ENCODE data around the gene ADGRB3.

Gene ADGRB3

GRCh38 chr6:69180361-69181067, 545.4 kb downstream of the ADGRB3 start:
- TF ChIP-seq CTCF (IDR thresholded peaks at IDR 0.05; ENCODE audit: extremely low read depth, insufficient read depth, missing control alignments): no peak
- no peak for DNase-seq (ENCODE audit: low spot score)
- in situ Hi-C loops (cut with MboI; ENCODE audit: low pct_unique_long_range_greater_than_20kb, low sequenced_read_pairs, unreplicated experiment): no loop called here

DNA sequence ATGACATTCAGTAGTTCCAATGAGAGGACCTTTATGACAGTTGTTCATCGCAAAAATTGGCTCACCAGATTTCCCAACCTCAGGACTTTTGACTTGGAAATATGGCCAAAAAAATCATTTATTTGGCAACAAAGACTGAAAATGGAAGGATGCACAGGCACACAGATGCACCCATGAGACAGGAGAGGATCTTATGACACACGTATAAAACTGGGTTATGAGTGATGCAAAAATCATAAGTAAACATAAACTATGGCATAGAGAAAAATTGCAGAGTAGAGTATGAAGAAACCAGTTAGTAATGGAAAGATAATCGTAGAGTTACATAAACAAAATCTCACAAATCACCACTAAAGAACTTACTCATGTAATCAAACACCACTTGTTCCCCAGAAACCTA, 546.9 kb downstream of the ADGRB3 start:
- TF ChIP-seq CTCF (IDR thresholded peaks at IDR 0.05; ENCODE audit: extremely low read depth, insufficient read depth, missing control alignments): no peak
- in situ Hi-C loops (cut with MboI; ENCODE audit: low pct_unique_long_range_greater_than_20kb, low sequenced_read_pairs, unreplicated experiment): no loop called here

GRCh38 chr6:69185276-69185675, 550.2 kb downstream of the ADGRB3 start:
- TF ChIP-seq CTCF (IDR thresholded peaks at IDR 0.05; ENCODE audit: extremely low read depth, insufficient read depth, missing control alignments): no peak
- no peak for DNase-seq (ENCODE audit: low spot score)
- in situ Hi-C loops (cut with MboI; ENCODE audit: low pct_unique_long_range_greater_than_20kb, low sequenced_read_pairs, unreplicated experiment): no loop called here

More for the DNA sequence above, 546.9 kb downstream of the ADGRB3 start:
- no peak for DNase-seq (ENCODE audit: low spot score)

DNA sequence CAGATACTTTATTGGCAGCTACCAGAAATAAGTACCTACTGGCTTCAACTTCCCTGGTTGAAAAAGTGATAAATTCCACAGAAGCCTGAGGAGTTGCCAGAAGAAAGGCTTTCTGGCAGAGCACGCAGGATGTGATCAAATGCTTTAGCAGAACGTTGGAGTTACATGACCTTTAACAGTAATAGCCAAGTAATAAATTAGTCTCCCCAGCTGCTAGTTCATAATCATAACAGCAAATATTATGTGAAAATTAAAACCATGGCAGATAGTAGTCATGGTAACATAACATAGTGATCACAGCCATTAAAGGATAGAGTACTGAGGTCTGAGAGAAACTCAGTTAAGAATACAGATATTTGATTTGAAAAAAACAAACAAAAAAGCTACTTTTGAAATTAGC, 567.7 kb downstream of the ADGRB3 start:
- no peak for DNase-seq (ENCODE audit: low spot score)
- in situ Hi-C loops (cut with MboI; ENCODE audit: low pct_unique_long_range_greater_than_20kb, low sequenced_read_pairs, unreplicated experiment): no loop called here
- no peak for TF ChIP-seq CTCF (IDR thresholded peaks at IDR 0.05; ENCODE audit: extremely low read depth, insufficient read depth, missing control alignments)

DNA sequence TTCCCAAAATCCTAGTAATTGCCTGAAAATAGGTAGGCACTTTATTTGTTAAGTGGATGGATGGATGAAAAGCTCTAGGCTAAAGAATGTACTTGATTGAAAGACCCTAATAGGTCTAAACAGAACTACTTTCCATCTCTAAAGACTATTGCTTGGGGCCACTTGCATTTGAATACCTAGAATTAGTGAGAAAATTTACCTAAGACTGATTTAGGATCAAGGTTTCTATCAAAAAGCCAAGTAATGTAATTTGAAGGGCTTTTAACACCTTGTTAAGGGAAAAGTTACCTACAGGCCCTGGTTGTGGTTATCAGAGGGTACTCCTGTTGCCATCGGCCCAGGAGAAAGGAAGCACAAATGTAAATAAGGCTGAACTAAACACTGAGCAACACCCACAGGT, 581.0 kb downstream of the ADGRB3 start:
- no peak for DNase-seq (ENCODE audit: low spot score)
- TF ChIP-seq CTCF (IDR thresholded peaks at IDR 0.05; ENCODE audit: extremely low read depth, insufficient read depth, missing control alignments): no peak
- in situ Hi-C loops (cut with MboI; ENCODE audit: low pct_unique_long_range_greater_than_20kb, low sequenced_read_pairs, unreplicated experiment): no loop called here

GRCh38 chr6:69217343-69217742, 582.3 kb downstream of the ADGRB3 start:
- no peak for TF ChIP-seq CTCF (IDR thresholded peaks at IDR 0.05; ENCODE audit: extremely low read depth, insufficient read depth, missing control alignments)
- DNase-seq (ENCODE audit: low spot score): no peak
- in situ Hi-C loops (cut with MboI; ENCODE audit: low pct_unique_long_range_greater_than_20kb, low sequenced_read_pairs, unreplicated experiment): no loop called here

Data from GM13977 (cell line).